Left colon (tissue), 2 donors: ENCODE results near the gene TCAIM. TPM values are rescaled to one million over a fixed set of nuclear protein-coding genes. Genes with fewer than 3 reads are reported as not detected.
"Not testable (repeated sequence)": the region's sequence is repeated elsewhere in the genome, so short reads cannot be mapped to it uniquely, and the experiment has no call there.

Experiments
- ATAC-seq: fragments of 200-7000 bp; cut with Tn5 transposase; one replicate; pipeline ENCODE4 v1.9.1; 2020; ENCODE audit warnings: mild to moderate bottlenecking, moderate library complexity
- DNase-seq, 2 donors: peaks; one replicate each; pipeline ENCODE4 v3.0.0-alpha.2; 2020
- intact Hi-C, 2 donors: fragments of 100-400 bp; cut with DNase I in 1 of 2; cut with micrococcal nuclease in 1 of 2; formaldehyde crosslinking; loops; one replicate each; pipeline versions ENCODE4 v1.11.2 to v1.14.0; 2022; cut with DNase I, micrococcal nuclease
- total RNA-seq, 2 donors: library from RNA; stranded (reverse); fragmentation: NEBNext Ultra II Directional; extraction: Animal tissue kit (Norgen Biotek cat#: 25700); gene quantifications; one replicate each; pipeline ENCODE4 v1.2.1, GENCODE V29; 2021
- donor health status: DM: no; HTN: no; CAD: no.
- donor health status: DM: yes; HTN: yes; CAD: no.

Gene TCAIM
- total RNA-seq, 2 donors from 2014 or later = 19.4 to 22.2 TPM

GRCh38 chr3:44409640-44410410 lies 71.3 kb downstream of the TCAIM start:
- intact Hi-C loops = no loop called here
- ATAC-seq (no peak), DNase-seq (no peak)

DNA sequence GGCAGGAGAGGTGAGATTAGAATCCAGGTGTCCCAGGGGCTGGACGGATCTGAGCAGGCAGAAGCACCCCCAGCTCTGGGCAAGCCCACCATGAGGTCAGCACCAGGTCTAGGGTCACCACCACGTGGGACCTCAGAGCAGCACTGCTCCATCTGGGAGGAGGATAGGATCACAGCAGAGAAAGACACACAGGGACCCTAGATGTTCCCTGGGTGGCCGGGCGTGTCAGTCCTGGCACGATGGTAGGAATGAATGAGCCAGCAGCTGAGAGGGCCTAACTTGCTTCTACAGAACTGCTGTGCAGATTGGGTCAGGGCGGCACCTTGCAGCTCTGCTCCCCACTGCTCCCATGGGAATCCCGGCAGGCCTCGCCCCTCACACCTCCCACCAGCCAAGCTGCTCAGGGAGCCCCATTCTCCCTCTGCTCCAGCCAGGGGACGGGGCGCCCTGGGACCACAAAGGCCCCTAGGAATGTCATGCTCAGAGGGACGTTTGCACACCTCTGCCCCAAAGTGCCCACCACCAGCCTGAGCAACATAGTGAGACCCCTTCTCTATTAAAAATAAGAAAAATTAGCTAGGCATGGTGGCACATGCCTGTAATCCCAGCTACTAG lies 72.6 kb downstream of the TCAIM start:
- no peak for DNase-seq
- no peak for ATAC-seq
- intact Hi-C loops = no loop called here

DNA sequence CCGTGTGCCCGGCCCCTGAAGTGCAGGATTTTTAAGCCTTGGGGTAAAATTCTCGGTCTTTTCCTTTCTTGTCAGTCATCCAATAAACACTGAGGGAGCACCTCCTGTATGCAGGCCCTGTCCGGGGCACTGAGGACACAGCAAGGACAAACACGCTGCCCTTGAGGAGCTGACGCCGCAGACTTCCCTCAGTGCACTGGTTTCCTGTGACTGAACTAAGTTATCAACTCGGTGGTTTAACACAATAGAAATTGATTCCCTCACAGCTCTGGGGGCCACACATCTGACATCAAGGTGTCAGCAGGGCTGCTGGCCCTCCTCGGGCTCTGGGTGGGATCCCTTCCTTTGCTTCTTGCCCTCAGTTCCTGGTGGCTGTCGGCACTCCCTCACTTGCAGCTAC lies 73.8 kb downstream of the TCAIM start:
- ATAC-seq (no peak), DNase-seq (no peak)
- intact Hi-C loops = no loop called here

DNA sequence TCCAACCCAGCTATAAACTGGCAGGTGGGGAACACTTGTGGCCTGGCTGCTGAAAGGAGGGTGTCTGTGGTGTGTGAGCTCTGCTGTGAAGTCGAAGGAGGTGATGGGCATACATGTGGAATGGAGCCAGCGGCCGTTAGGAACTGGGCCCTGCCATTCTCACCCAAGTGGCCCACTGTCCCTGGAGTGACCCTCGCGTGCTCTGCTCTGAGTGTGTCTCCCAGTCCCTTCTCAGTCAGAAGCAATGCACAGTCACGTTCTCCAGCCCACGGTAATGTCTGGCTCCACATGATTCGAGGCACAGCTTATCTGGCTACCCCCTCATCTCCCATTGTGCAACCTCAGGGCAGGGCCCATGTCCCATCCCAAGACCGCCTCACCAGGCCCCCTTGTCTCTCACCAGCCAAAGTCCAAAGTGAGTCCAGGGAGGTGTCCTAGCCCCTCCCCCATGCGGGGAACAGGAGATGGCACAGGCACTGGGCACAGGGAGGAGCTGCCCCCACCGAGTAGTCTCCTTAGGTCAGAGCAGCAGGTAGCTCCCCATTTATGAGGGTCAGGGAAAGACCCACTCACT lies 76.0 kb downstream of the TCAIM start:
- intact Hi-C loops = no loop called here
- DNase-seq (no peak), ATAC-seq (no peak)

DNA sequence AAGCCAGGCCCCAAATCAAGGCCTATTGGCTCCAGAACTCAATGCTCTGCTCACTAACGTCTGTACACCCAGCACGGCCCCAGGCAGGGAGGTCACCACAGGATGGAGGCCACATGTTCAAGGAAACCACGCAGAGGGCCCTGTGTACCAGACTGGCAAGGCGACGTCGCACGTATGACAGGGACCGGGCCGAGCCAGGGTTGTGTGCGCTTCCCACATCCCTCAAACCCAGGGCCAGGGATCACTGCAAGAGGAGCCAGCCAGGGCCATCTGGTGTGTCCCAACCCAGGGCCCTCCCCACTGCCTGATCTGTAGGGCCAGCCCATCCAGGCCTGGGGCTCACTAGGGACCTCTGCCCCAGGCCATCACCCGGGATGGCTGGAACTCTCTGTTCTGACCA lies 76.9 kb downstream of the TCAIM start:
- ATAC-seq (no peak), DNase-seq (no peak)
- intact Hi-C loops = no loop called here

DNA sequence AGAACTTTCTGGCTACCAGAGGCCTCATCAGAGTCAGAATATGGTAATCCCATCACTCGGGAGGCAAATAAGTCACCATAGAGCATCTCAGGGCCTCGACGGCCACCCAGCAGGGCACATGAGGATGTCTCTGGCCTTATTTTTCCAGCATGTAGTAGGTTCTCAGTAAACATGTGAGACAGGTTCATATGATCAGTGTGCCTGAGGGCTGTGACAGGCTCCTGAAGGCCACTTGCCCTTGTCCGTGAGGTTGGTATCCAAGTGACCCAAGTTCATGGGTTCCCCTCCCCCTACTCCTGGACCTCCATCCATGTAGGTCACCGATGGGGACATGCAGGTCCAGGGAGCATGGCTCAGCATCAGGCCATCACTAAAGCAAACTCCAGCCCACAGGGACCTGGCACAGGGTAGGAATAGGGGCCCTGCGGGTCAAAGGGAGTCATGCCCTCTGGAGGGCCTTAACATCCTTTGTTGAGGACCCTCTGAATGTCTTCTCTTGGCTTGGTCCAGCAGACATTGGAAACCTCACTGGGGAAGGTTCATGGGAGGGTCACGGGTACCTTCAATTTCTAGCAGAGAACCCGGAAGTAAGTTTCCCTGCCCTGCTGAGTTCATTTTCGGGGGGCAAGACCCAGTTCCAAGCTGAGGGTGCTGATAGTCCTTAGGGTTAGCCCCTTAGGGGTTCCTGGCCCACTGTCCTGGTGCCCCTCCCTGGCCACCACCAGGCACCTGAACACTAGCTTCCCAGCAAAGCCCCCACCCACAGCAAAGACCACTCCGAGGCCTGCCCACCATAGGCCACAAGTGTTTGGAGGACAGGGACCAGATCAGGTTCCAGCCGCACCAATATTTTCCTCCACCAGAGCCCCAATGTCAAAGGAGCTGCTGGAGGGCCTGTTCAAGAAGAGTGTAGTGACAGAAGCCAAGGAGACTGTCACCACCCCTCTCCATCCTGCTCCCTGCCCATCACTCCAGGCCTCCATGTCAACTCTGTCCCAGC lies 77.8 kb downstream of the TCAIM start:
- intact Hi-C loops = no loop called here
- DNase-seq = no peak
- ATAC-seq = no peak

- ATAC-seq, intact Hi-C loops, DNase-seq: not testable (repeated sequence)
These were observed 79.6 kb downstream of the TCAIM start for GRCh38 chr3:44418118-44418517.

DNA sequence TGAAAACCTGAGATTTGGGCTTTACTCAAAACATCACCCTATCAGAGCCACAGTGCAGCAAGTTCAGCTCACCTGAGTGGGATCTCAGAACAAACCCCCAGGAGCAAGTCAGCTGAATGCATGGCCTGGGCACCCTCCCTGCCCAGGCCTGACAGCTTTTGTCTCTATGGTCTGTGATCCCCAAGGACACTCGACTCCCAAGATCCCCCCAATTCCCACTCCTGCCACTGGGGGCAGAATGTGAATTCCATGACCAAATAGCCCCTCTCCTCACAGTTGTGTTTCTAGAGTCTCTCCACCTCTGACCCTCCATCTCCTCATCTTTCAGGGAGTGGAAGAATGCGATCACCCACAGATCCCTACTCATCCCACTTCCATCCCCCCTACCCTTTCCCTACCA lies 80.0 kb downstream of the TCAIM start:
- intact Hi-C loops = no loop called here
- no peak for ATAC-seq

DNA sequence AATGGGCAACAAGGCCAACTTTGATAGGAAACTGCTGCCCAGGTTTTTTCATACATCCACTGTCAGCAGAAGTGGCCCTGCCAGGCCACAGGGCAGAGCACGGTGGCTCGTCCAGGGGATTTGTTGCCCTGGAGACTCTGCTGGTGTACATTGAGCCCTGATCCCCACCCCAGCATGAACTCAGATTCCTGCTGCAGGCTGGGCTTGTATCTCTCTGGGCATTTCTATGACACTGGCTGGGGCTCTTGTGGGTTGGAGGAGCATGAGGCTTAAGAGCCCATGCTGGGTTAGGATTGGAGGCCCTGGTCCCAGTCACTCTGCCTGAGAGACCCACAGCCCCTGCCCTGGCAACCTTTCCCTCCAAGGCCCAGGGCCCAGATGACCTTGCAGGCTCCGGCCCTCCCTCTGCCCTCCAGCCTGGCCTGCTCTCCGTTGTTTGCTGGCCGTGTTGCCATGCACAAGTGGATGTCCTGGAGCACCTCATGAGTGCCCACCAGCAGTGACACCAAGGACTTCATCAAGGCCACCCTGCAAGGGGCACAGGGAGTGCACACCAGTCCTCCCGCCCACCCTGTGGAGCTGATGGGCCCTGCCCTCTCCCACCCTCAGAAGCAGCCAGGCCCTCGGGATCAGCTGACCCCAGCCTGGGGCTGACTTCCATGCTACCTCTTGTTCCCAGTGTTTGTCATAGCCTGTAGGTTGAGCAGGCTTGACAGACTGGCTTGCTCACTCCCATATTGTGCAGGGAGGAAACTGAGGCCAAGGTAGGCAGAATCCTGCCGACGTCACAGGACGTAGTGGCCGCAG lies 80.8 kb downstream of the TCAIM start:
- ATAC-seq (no peak), DNase-seq (no peak)
- intact Hi-C loops = no loop called here

More for the DNA sequence above, 80.0 kb downstream of the TCAIM start:
- no peak for DNase-seq

- ATAC-seq (no peak), DNase-seq (no peak)
- intact Hi-C loops = no loop called here
These were observed 81.5 kb downstream of the TCAIM start for GRCh38 chr3:44419923-44420650.

- no peak for DNase-seq
- ATAC-seq = no peak
- intact Hi-C loops = no loop called here
These were observed 82.1 kb downstream of the TCAIM start for GRCh38 chr3:44420676-44421075.

- DNase-seq (no peak), ATAC-seq (no peak)
- intact Hi-C loops = no loop called here
These were observed 82.7 kb downstream of the TCAIM start for GRCh38 chr3:44421280-44421679.

- ATAC-seq = no peak
- no peak for DNase-seq
- intact Hi-C loops = no loop called here
These were observed 86.2 kb downstream of the TCAIM start for GRCh38 chr3:44424758-44425157.

DNA sequence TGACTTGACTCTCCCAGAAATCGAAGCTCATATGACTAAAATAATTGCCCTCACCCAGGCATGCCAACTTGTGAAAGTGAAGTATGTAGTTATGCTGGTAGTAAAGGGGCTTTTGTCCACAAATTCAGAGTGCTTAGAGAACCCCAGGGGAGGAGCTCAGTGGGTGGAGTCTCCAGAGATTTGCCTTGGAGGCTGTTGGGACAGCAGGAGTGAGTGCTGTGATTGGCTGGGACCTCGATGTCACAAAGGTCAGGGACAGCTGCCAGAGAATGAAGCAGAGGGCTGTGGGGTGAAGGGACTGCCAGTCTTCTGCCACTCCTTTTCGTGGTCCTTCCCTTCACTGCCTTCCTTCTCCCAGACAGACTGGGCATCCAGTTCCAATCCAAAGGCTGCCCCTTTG lies 89.1 kb downstream of the TCAIM start:
- DNase-seq (no peak), ATAC-seq (no peak)
- intact Hi-C loops = no loop called here

- no peak for ATAC-seq
- intact Hi-C loops = no loop called here
- no peak for DNase-seq
These were observed 90.3 kb downstream of the TCAIM start for GRCh38 chr3:44428910-44429309.

- intact Hi-C loops = no loop called here
- ATAC-seq (no peak), DNase-seq (no peak)
These were observed 90.9 kb downstream of the TCAIM start for GRCh38 chr3:44429459-44429858.

GRCh38 chr3:44430466-44430865 lies 91.9 kb downstream of the TCAIM start:
- DNase-seq (no peak), ATAC-seq (no peak)
- intact Hi-C loops = no loop called here
